Esophagus (tissue), 2 donors: ENCODE data around the gene KRTAP1-1. TPM values are rescaled to one million over a fixed set of nuclear protein-coding genes. Genes with fewer than 3 reads are reported as not detected.
"Not testable (repeated sequence)": the region's sequence is repeated elsewhere in the genome, so short reads cannot be mapped to it uniquely, and the experiment has no call there.

Experiments
- H3K27ac ChIP-seq, 2 donors: one replicate each; pipeline ENCODE4 v1.5.1; 2013; ENCODE audit warnings: low read depth in 2 of 2, mild to moderate bottlenecking in 2 of 2, inconsistent platforms in 1 of 2, low read length in 1 of 2, moderate library complexity in 1 of 2
- H3K27me3 ChIP-seq, 2 donors: one replicate each; pipeline ENCODE4 v1.6.1; 2013; ENCODE audit warnings: low read length in 2 of 2, control low read depth in 1 of 2, mild to moderate bottlenecking in 1 of 2; ENCODE audit not compliant: insufficient read depth in 2 of 2, control insufficient read depth in 1 of 2
- H3K36me3 ChIP-seq, 2 donors: one replicate each; pipeline ENCODE4 v1.6.1; 2013; ENCODE audit warnings: low read length in 1 of 2; ENCODE audit not compliant: control insufficient read depth in 2 of 2, insufficient read depth in 2 of 2
- H3K4me1 ChIP-seq, 2 donors: one replicate each; pipeline ENCODE4 v1.6.1; 2013; ENCODE audit warnings: low read length in 1 of 2; ENCODE audit not compliant: control insufficient read depth in 2 of 2, insufficient read depth in 2 of 2
- H3K4me3 ChIP-seq, 2 donors: one replicate each; pipeline ENCODE4 v1.5.1; 2013; ENCODE audit warnings: low read length in 2 of 2, mild to moderate bottlenecking in 2 of 2, low read depth in 1 of 2, moderate library complexity in 1 of 2
- H3K9me3 ChIP-seq, 2 donors: one replicate each; pipeline ENCODE4 v1.6.1; 2013; ENCODE audit warnings: mild to moderate bottlenecking in 2 of 2, low read depth in 1 of 2, low read length in 1 of 2, moderate library complexity in 1 of 2; ENCODE audit not compliant: control insufficient read depth in 2 of 2, insufficient read depth in 1 of 2
- WGBS, 2 donors: extraction: QIAGEN DNeasy Blood & Tissue Kit; methylation state at CpG; one replicate each; pipeline ENCODE4 v1.1.7; 2013; 5-methylcytosine and 5-hydroxymethylcytosine counted together
- polyA plus RNA-seq, 2 donors: library from polyadenylated mRNA; stranded (reverse); fragments of 200-250 nt; gene quantifications; one replicate each; pipeline ENCODE4 v1.2.3, GENCODE V29; 2013
- donor health status: healthy with polysubstance abuse.
- donor health status: Bipolar disorder and iron deficiency.

KRTAP1-1 gene
- polyA plus RNA-seq, 2 donors, result 0.04 to 0.16 TPM

DNA sequence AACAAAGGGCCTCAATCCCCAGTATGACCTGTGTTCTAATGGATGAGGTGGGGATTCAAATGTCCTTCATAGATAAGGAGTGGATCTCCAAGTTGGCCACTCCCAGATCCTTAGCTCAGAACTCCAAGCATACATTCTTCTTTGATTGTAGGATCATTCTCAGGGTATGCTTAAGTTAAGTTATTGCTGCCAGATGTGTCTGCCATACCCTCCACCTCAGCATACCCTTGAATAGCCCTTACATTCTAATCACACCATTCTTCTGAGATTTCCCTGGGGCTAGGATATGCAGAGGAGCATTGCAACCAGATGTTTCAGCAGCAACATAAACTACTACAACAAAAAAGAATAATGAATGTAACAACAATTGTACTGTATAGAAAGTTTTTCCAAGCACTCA lies 26.0 kb upstream of the KRTAP1-1 start:
- Histone ChIP-seq H3K27me3 (no peaks in the 10 kb centered on the region), H3K4me1 (peaks cover 0 to 2% of the 10 kb centered on the region in 2 donors), H3K4me3 (no peak overlapping the region), H3K27ac (no peak overlapping the region), H3K36me3 (no peaks in the 10 kb centered on the region), H3K9me3 (no peaks in the 10 kb centered on the region)

GRCh38 chr17:41065829-41066624 lies 24.8 kb upstream of the KRTAP1-1 start, which contains the start of gene KRTAP2-4:
TSS of gene KRTAP2-4 (minus strand) at chr17:41065879. CDS start at chr17:41065845, 34 bp downstream.
- 67 to 77% methylated on average over 5 to 6 of the region's 6 CpGs for WGBS, 2 donors
- no peaks in the 10 kb centered on the region for H3K27me3 ChIP-seq
- no peaks in the 10 kb centered on the region for H3K4me1 ChIP-seq
- H3K9me3 ChIP-seq, result no peaks in the 10 kb centered on the region
- H3K27ac ChIP-seq, result no peak within 1 kb of the TSS
- no peak within 1 kb of the TSS for H3K4me3 ChIP-seq
- no peaks in the 10 kb centered on the region for H3K36me3 ChIP-seq

- H3K9me3 ChIP-seq, H3K27ac ChIP-seq, H3K27me3 ChIP-seq, H3K36me3 ChIP-seq, H3K4me1 ChIP-seq, H3K4me3 ChIP-seq: not testable (repeated sequence)
- 70% methylated on average over 6 to 7 of the region's 16 CpGs for WGBS, 2 donors
Observed at GRCh38 chr17:41065016-41065689, 23.9 kb upstream of the KRTAP1-1 start.

DNA sequence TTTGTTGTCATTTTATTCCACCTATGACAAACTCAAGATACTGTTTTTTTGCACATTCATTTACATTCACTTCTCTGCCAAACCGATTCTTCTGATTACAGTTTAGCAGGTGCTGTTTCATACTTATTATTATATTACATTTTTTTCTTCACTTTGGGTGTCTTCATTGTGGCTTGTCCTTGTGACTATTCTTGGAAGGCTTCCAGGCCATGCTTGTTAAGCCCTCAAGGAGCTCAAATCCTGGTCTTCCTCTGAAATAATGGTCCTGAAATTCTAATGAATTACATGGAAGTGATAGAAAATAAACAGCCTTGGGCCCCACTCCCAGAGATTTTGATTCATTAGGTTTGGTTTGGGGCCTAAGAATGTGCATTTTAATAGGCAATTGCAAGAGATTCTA lies 23.1 kb upstream of the KRTAP1-1 start:
- H3K9me3 ChIP-seq, result no peaks in the 10 kb centered on the region
- no peaks in the 10 kb centered on the region for H3K27me3 ChIP-seq
- 76 to 88% methylated on average over 1 of the region's 1 CpG for WGBS, 2 donors

DNA sequence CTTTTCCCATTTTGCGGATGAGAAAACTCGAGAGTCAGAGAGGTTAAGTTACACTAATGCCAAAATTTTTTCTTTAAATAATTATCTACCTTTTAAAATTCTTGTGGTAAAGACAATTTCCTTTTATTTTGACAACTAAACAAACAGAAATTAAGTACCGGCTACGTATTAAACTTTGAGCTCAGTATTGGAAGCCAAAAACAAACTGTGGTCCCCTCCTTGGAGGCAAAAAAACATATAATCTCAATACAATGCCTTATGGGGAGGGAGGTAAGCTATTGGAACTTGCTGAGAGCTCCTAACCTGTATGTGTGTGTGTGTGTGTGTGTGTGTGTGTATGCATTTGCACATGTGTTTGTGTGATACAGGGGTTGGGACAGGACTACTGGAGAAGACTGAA lies 22.2 kb upstream of the KRTAP1-1 start:
- H3K4me1 ChIP-seq, result no peaks in the 10 kb centered on the region
- no peaks in the 10 kb centered on the region for H3K27me3 ChIP-seq
- H3K27ac ChIP-seq, result no peak overlapping the region
- H3K36me3 ChIP-seq, result no peaks in the 10 kb centered on the region
- WGBS, 2 donors, result 75 to 76% methylated on average over 4 of the region's 4 CpGs
- H3K4me3 ChIP-seq, result no peak overlapping the region
- no peaks in the 10 kb centered on the region for H3K9me3 ChIP-seq

More for the DNA sequence above, 23.1 kb upstream of the KRTAP1-1 start:
- H3K4me3 ChIP-seq, result no peak overlapping the region
- no peaks in the 10 kb centered on the region for H3K36me3 ChIP-seq
- H3K27ac ChIP-seq, result no peak overlapping the region
- H3K4me1 ChIP-seq, result no peaks in the 10 kb centered on the region

DNA sequence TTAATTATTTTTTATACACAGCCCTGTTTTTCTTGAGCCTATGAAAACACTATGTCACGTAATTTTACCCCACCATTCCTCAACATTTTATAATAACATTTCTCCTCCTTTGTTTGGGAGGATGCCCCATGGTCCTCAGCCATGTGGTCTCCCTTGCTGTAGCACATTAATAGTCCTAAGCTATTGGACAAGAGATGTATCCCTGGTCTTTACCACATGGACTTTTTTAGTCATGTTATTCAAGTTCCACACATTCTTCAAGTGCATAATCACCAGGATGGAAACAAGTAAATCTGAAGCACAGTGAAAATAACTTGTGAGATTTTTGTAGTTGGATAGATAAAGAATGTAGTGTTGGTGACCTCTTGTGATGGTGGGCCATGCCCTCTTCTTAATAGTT lies 20.7 kb upstream of the KRTAP1-1 start:
- Histone ChIP-seq H3K36me3 (no peaks in the 10 kb centered on the region), H3K4me1 (no peaks in the 10 kb centered on the region), H3K27me3 (no peaks in the 10 kb centered on the region), H3K9me3 (no peaks in the 10 kb centered on the region), H3K4me3 (no peak overlapping the region), H3K27ac (no peak overlapping the region)
- WGBS, 2 donors, result 63 to 70% methylated on average over 1 of the region's 1 CpG

- no peaks in the 10 kb centered on the region for H3K27me3 ChIP-seq
- no peak within 1 kb of the TSS for H3K4me3 ChIP-seq
- 62 to 76% methylated on average over 6 of the region's 6 CpGs for WGBS, 2 donors
- H3K27ac ChIP-seq, result no peak within 1 kb of the TSS
- no peaks in the 10 kb centered on the region for H3K36me3 ChIP-seq
- no peaks in the 10 kb centered on the region for H3K4me1 ChIP-seq
- no peaks in the 10 kb centered on the region for H3K9me3 ChIP-seq
Observed at GRCh38 chr17:41060052-41060604, 18.9 kb upstream of the KRTAP1-1 start, which contains the start of gene KRTAP2-3. TSS of gene KRTAP2-3 (minus strand) at chr17:41060114. CDS start at chr17:41060050, 64 bp downstream.

DNA sequence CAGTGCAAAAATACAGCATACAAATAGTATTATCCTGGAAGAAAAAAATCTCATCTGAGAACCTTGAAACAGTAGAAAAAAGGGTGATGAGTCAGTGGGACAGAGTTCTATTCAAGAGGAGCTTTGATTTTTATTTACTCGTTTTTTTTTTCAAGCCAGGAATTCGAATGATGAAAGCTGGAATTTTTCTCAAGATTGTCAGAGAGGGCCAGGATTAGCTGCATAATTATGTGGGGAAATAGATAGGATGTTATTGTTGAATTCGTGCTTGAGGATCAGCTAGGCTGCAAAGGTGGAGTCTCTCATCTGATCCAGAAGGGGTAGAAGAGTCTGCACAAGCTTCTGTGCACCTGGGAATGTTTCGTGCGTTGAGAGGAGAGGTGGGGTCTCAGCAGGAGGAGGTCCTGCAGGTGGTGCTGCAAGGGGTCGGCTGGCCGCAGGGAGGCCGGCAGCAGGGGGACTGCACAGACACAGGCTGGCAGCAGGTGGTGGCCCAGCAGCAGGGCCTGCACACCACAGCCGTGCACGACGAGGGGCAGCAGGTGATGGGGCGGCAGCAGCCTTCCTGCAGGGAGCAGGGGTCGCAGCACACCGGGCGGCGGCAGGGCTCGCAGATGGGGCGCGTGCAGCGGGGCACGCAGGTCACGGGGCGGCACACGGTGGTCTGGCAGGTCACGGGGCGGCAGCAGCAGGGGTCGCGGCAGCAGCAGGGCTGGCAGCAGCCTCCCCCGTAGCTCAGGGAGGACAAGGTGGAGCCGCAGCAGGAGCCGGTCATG lies 18.2 kb upstream of the KRTAP1-1 start:
- H3K27ac ChIP-seq, H3K36me3 ChIP-seq, H3K9me3 ChIP-seq, H3K27me3 ChIP-seq, H3K4me1 ChIP-seq, H3K4me3 ChIP-seq: not testable (repeated sequence)
- 47 to 50% methylated on average over 11 to 13 of the region's 31 CpGs for WGBS, 2 donors

DNA sequence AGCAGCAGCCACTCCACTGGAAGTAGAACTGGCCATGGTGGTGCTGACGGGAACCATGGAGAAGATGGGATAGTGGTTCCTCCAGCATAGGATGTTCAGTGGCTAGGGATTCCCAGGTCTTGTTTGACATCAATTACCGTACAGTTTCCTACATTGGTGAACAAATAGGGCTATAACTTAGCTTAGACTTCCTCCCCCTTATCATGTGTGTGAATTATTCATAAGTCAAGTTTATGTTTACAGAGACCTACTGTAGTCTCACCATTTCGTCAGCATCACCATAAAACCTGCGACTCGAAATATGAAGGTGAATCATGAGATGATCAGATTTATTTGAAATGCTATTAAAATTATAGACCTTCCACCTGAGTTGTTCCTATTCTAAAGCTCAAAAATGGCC lies 17.5 kb upstream of the KRTAP1-1 start:
- Histone ChIP-seq H3K27ac (no peak overlapping the region), H3K4me3 (no peak overlapping the region), H3K4me1 (no peaks in the 10 kb centered on the region), H3K36me3 (no peaks in the 10 kb centered on the region), H3K9me3 (no peaks in the 10 kb centered on the region), H3K27me3 (no peaks in the 10 kb centered on the region)
- 87 to 93% methylated on average over 5 of the region's 5 CpGs for WGBS, 2 donors
